Uterus (tissue), 2 donors: Measurements from ENCODE around the gene WDR49.

Experiments used
- POLR2A ChIP-seq, 2 donors: fragments of 450-650 bp; IDR thresholded peaks; one replicate each; pipeline ENCODE4 v1.6.1; 2016; ENCODE audit warnings: antibody characterized with exemption in 2 of 2, mild to moderate bottlenecking in 1 of 2, moderate library complexity in 1 of 2
- TF ChIP-seq, protein P1 (sequence below), 4 experiments: fragments of 200-600 bp in 2 of 4; fragments of 450-650 bp in 2 of 4; sonication (generic) in 2 of 4; IDR thresholded peaks; one replicate each; pipeline ENCODE4 v1.5.1; 2016 to 2019; ENCODE audit warnings: antibody characterized with exemption in 4 of 4, mild to moderate bottlenecking in 2 of 4, moderate library complexity in 1 of 4

GRCh38 chr3:167666563-167666962 lies 12.8 kb upstream of the WDR49 start:
- TF ChIP-seq, protein P1, sequence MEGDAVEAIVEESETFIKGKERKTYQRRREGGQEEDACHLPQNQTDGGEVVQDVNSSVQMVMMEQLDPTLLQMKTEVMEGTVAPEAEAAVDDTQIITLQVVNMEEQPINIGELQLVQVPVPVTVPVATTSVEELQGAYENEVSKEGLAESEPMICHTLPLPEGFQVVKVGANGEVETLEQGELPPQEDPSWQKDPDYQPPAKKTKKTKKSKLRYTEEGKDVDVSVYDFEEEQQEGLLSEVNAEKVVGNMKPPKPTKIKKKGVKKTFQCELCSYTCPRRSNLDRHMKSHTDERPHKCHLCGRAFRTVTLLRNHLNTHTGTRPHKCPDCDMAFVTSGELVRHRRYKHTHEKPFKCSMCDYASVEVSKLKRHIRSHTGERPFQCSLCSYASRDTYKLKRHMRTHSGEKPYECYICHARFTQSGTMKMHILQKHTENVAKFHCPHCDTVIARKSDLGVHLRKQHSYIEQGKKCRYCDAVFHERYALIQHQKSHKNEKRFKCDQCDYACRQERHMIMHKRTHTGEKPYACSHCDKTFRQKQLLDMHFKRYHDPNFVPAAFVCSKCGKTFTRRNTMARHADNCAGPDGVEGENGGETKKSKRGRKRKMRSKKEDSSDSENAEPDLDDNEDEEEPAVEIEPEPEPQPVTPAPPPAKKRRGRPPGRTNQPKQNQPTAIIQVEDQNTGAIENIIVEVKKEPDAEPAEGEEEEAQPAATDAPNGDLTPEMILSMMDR (IDR thresholded peaks at IDR 0.05), result no peak
- no peak for TF ChIP-seq POLR2A (IDR thresholded peaks at IDR 0.05)
